Activated B cell treated with CpG ODN at 0.5 μM for 24 hours (primary cell): ENCODE results near the gene YRDC. TPM values are rescaled to one million over a fixed set of nuclear protein-coding genes. Genes with fewer than 3 reads are reported as not detected.

Source experiments
- ATAC-seq: fragments of 200-7000 bp; cut with Tn5 transposase; one replicate; pipeline ENCODE4 v1.10.0; 2021; ENCODE audit warnings: low read depth, mild to moderate bottlenecking, moderate library complexity
- CTCF ChIA-PET: fragments of 350-600 bp; sonication (Branson Sonifier 250); formaldehyde crosslinking; loops from one replicate; lab custom pipeline; 2021; ENCODE audit warnings: antibody characterized with exemption; lab: Charles Lee
- POLR2A ChIA-PET: fragments of 350-600 bp; sonication (Branson Sonifier 250); formaldehyde crosslinking; loops from one replicate; lab custom pipeline; 2021; ENCODE audit warnings: antibody characterized with exemption; lab: Charles Lee
- DNase-seq: peaks from one replicate; pipeline ENCODE4 v3.0.0; 2022
- H3K27ac Mint-ChIP-seq: one replicate; pipeline ENCODE4 v1.8.0; 2020; ENCODE audit warnings: mixed read lengths
- H3K27me3 Mint-ChIP-seq: one replicate; pipeline ENCODE4 v1.8.0; 2021; ENCODE audit warnings: mixed read lengths
- H3K36me3 Mint-ChIP-seq: one replicate; pipeline ENCODE4 v1.8.0; 2021; ENCODE audit warnings: low read depth, mixed read lengths
- H3K4me1 Mint-ChIP-seq: one replicate; pipeline ENCODE4 v1.8.0; 2021; ENCODE audit warnings: mixed read lengths
- H3K4me3 Mint-ChIP-seq: one replicate; pipeline ENCODE4 v1.8.0; 2020; ENCODE audit warnings: mild to moderate bottlenecking, mixed read lengths
- H3K9me3 Mint-ChIP-seq: one replicate; pipeline ENCODE4 v1.8.0; 2020; ENCODE audit warnings: mixed read lengths
- CTCF ChIP-seq: fragments of 200-600 bp; IDR thresholded peaks from one replicate; pipeline ENCODE4 v1.8.0; 2022; ENCODE audit warnings: antibody characterized with exemption, mild to moderate bottlenecking
- intact Hi-C: fragments of 100-400 bp; cut with micrococcal nuclease; formaldehyde crosslinking; loops from one replicate; pipeline ENCODE4 v1.15.1; 2024
- total RNA-seq: library from RNA; stranded (reverse); gene quantifications from 2 replicates; pipeline ENCODE4 v1.2.3, GENCODE V29; 2022

Gene YRDC
- total RNA-seq, 1 donor from 2014 or later: 24.2 TPM

GRCh38 chr1:37794372-37795339, 13.4 kb downstream of the YRDC start:
- Mint-ChIP-seq H3K27me3 (peaks cover 13% of the 10 kb centered on the region), H3K9me3 (no peaks in the 10 kb centered on the region), H3K27ac (no peak overlapping the region), H3K4me3 (peak overlapping the region; percentile 83), H3K4me1 (peaks cover 23% of the 10 kb centered on the region), H3K36me3 (peaks cover 17% of the 10 kb centered on the region)
- intact Hi-C loops: loop anchor here (1.0 to 5.0 kb wide), 3 partner anchors 14 to 102 kb away; partner anchors contain the start of genes CDCA8, EPHA10 and YRDC
- TF ChIP-seq CTCF: no peak
- ChIA-PET CTCF (no interaction called here), POLR2A (interaction anchor here (0.6 to 1.9 kb wide), 4 partner anchors 11 to 23 kb away, joined by 3 to 8 read pairs (median 4); partner anchors contain the start of genes C1orf122 and YRDC)
- DNase-seq (no peak), ATAC-seq (no peak)

GRCh38 chr1:37793773-37794371, 14.1 kb downstream of the YRDC start, which contains the start of gene MANEAL:
Gene MANEAL, plus strand, starts transcription at chr1:37793847. Its CDS starts 336 bp downstream, at chr1:37794183.
- peaks cover 9% of the 10 kb centered on the region for H3K36me3 Mint-ChIP-seq
- H3K9me3 Mint-ChIP-seq: no peaks in the 10 kb centered on the region
- TF ChIP-seq CTCF: no peak
- ATAC-seq: peak; percentile 79
- H3K27ac Mint-ChIP-seq: no peak within 1 kb of the TSS
- peak within 1 kb of the TSS; percentile 83 for H3K4me3 Mint-ChIP-seq
- intact Hi-C loops: loop anchor here (1.0 to 5.0 kb wide), 3 partner anchors 14 to 102 kb away; partner anchors contain the start of genes CDCA8, EPHA10 and YRDC
- ChIA-PET CTCF (no interaction called here), POLR2A (interaction anchor here (0.6 to 1.9 kb wide), 4 partner anchors 12 to 24 kb away, joined by 3 to 8 read pairs (median 4); partner anchors contain the start of genes C1orf122 and YRDC)
- peaks cover 23% of the 10 kb centered on the region for H3K4me1 Mint-ChIP-seq
- DNase-seq: peak; percentile 56
- peaks cover 13% of the 10 kb centered on the region for H3K27me3 Mint-ChIP-seq

GRCh38 chr1:37792943-37793686, 14.9 kb downstream of the YRDC start:
- H3K4me3 Mint-ChIP-seq: peak overlapping the region; percentile 58
- DNase-seq (no peak), ATAC-seq (no peak)
- H3K4me1 Mint-ChIP-seq: peaks cover 23% of the 10 kb centered on the region
- peaks cover 16% of the 10 kb centered on the region for H3K27me3 Mint-ChIP-seq
- no peak overlapping the region for H3K27ac Mint-ChIP-seq
- H3K9me3 Mint-ChIP-seq: no peaks in the 10 kb centered on the region
- peaks cover 5% of the 10 kb centered on the region for H3K36me3 Mint-ChIP-seq
- no peak for TF ChIP-seq CTCF
- CTCF ChIA-PET: no interaction called here
- intact Hi-C loops: loop anchor here (5.0 kb wide), 1 partner anchor 101 kb away; the partner anchor contains the start of gene CDCA8
- POLR2A ChIA-PET: no interaction called here

GRCh38 chr1:37782491-37782890, 25.5 kb downstream of the YRDC start:
- Mint-ChIP-seq H3K4me1 (peaks cover 1% of the 10 kb centered on the region), H3K27me3 (peaks cover 20% of the 10 kb centered on the region)

More at GRCh38 chr1:37782491-37782890, 25.5 kb downstream of the YRDC start:
- ATAC-seq (no peak), DNase-seq (no peak)
- intact Hi-C loops: no loop called here
- TF ChIP-seq CTCF: no peak
- H3K9me3 Mint-ChIP-seq: no peaks in the 10 kb centered on the region
- no peak overlapping the region for H3K4me3 Mint-ChIP-seq
- H3K27ac Mint-ChIP-seq: no peak overlapping the region
- no peaks in the 10 kb centered on the region for H3K36me3 Mint-ChIP-seq
- POLR2A ChIA-PET: no interaction called here
- CTCF ChIA-PET: no interaction called here
